H1 (cell line): ENCODE measurements around the gene BTNL3. TPM values are rescaled to one million over a fixed set of nuclear protein-coding genes. Genes with fewer than 3 reads are reported as not detected.

ENCODE experiments used
- CTCF ChIA-PET: fragments of 300-600 bp; sonication (Branson Sonifier 250); formaldehyde crosslinking; loops from one replicate; lab custom pipeline; 2021; ENCODE audit not compliant: partially characterized antibody; lab: Charles Lee
- POLR2A ChIA-PET: fragments of 300-600 bp; sonication (Branson Sonifier 250); formaldehyde crosslinking; loops from one replicate; lab custom pipeline; 2021; ENCODE audit warnings: inconsistent platforms; ENCODE audit not compliant: partially characterized antibody; lab: Charles Lee
- DNase-seq, 2 experiments: peaks; one replicate each; pipeline versions ENCODE4 v3.0.0 to v3.0.0-alpha.2; 2010 to 2022; ENCODE audit warnings: low spot score in 2 of 2, low read depth in 1 of 2, mixed read lengths in 1 of 2
- FAIRE-seq: peaks from 2 replicates; lab custom pipeline; 2011; peaks lifted over from hg19 to GRCh38; lab: Jason Lieb, UNC
- H2AFZ ChIP-seq: 2 replicates; pipeline ENCODE4 v1.8.1; 2012; ENCODE audit warnings: low read length, inconsistent platforms
- H2AK5ac ChIP-seq: 2 replicates; pipeline ENCODE4 v1.6.1; 2013; ENCODE audit warnings: low read depth, low read length
- H2BK120ac ChIP-seq: replicated peaks from 2 replicates; pipeline ENCODE3; 2013; ENCODE audit warnings: low read depth, low read length, inconsistent platforms
- H2BK12ac ChIP-seq: 2 replicates; pipeline ENCODE4 v1.6.1; 2013; ENCODE audit warnings: low read depth, low read length
- H2BK15ac ChIP-seq: 2 replicates; pipeline ENCODE4 v1.6.1; 2013; ENCODE audit warnings: low read length
- H2BK20ac ChIP-seq: 2 replicates; pipeline ENCODE4 v1.6.1; 2013; ENCODE audit warnings: low read length
- H2BK5ac ChIP-seq: 2 replicates; pipeline ENCODE4 v1.6.1; 2013; ENCODE audit warnings: low read depth, low read length
- H3K14ac ChIP-seq: 2 replicates; pipeline ENCODE4 v1.6.1; 2013; ENCODE audit warnings: inconsistent platforms; ENCODE audit not compliant: insufficient read length
- H3K18ac ChIP-seq: 2 replicates; pipeline ENCODE4 v1.6.1; 2013; ENCODE audit warnings: low read length; ENCODE audit errors: extremely low read depth
- H3K23ac ChIP-seq: 2 replicates; pipeline ENCODE4 v1.6.1; 2013; ENCODE audit warnings: inconsistent platforms; ENCODE audit not compliant: insufficient read length
- H3K23me2 ChIP-seq: 2 replicates; pipeline ENCODE4 v1.6.1; 2013; ENCODE audit warnings: low read depth, low read length
- H3K27ac ChIP-seq: 2 replicates; pipeline ENCODE4 v1.6.1; 2011; ENCODE audit warnings: low read depth, low read length, inconsistent platforms
- H3K27me3 ChIP-seq, 4 experiments: replicated peaks in 1 of 4; 1 replicate in 1 of 4; 2 replicates in 3 of 4; pipeline versions ENCODE4 v1.6.1 to v1.8.1; 2011 to 2013; ENCODE audit warnings: low read length in 3 of 4, mild to moderate bottlenecking in 3 of 4, inconsistent platforms in 2 of 4, mixed read lengths in 2 of 4, moderate library complexity in 1 of 4; ENCODE audit not compliant: control insufficient read depth in 3 of 4, insufficient read depth in 3 of 4; ENCODE audit errors: extremely low read depth in 1 of 4
- H3K36me3 ChIP-seq, 4 experiments: 2 replicates each; pipeline versions ENCODE4 v1.6.1 to v1.8.1; 2011 to 2013; ENCODE audit warnings: mild to moderate bottlenecking in 4 of 4, low read length in 3 of 4, moderate library complexity in 2 of 4, control low read depth in 1 of 4, inconsistent platforms in 1 of 4; ENCODE audit not compliant: insufficient read depth in 4 of 4, control insufficient read depth in 2 of 4
- H3K4ac ChIP-seq: replicated peaks from 2 replicates; pipeline ENCODE3; 2013; ENCODE audit warnings: low read length, low read depth, mixed read lengths, inconsistent platforms; ENCODE audit not compliant: insufficient read length
- H3K4me1 ChIP-seq, 4 experiments: replicated peaks in 1 of 4; 1 replicate in 1 of 4; 2 replicates in 3 of 4; pipeline versions ENCODE4 v1.6.1 to v1.8.1; 2011 to 2013; ENCODE audit warnings: low read length in 3 of 4, inconsistent platforms in 2 of 4, mixed read lengths in 1 of 4; ENCODE audit not compliant: insufficient read depth in 4 of 4, control insufficient read depth in 3 of 4
- H3K4me2 ChIP-seq, 2 experiments: 2 replicates each; pipeline versions ENCODE4 v1.6.1 to v1.8.1; 2011 to 2013; ENCODE audit warnings: low read depth in 2 of 2, low read length in 2 of 2, control low read depth in 1 of 2, inconsistent platforms in 1 of 2, mild to moderate bottlenecking in 1 of 2; ENCODE audit not compliant: insufficient read depth in 1 of 2
- H3K4me3 ChIP-seq, 4 experiments: fragments of 200-600, 300-600 bp in 1 of 4; sonication (generic), shearing (Covaris generic), sonication (Bioruptor Twin) in 1 of 4; 2 replicates each; pipeline versions ENCODE4 v1.5.1 to v1.8.1; 2011 to 2016; ENCODE audit warnings: low read length in 4 of 4, low read depth in 3 of 4, control low read depth in 2 of 4, inconsistent platforms in 2 of 4, mild to moderate bottlenecking in 2 of 4, mixed read lengths in 1 of 4, moderate library complexity in 1 of 4; ENCODE audit not compliant: insufficient read depth in 2 of 4; ENCODE audit errors: extremely low read depth in 1 of 4
- H3K56ac ChIP-seq: replicated peaks from 2 replicates; pipeline ENCODE3; 2013; ENCODE audit warnings: low read depth, mild to moderate bottlenecking, mixed read lengths, low read length, inconsistent platforms; ENCODE audit not compliant: insufficient read length
- H3K79me1 ChIP-seq: 2 replicates; pipeline ENCODE4 v1.6.1; 2013; ENCODE audit warnings: low read depth, low read length, control low read depth
- H3K79me2 ChIP-seq, 2 experiments: 2 replicates each; pipeline versions ENCODE4 v1.6.1 to v1.8.1; 2012 to 2013; ENCODE audit warnings: low read length in 2 of 2, mild to moderate bottlenecking in 2 of 2, inconsistent platforms in 1 of 2; ENCODE audit not compliant: insufficient read depth in 2 of 2, control insufficient read depth in 1 of 2
- H3K9ac ChIP-seq, 4 experiments: replicated peaks in 1 of 4; 1 replicate in 1 of 4; 2 replicates in 3 of 4; pipeline versions ENCODE4 v1.6.1 to v1.8.1; 2011 to 2013; ENCODE audit warnings: low read depth in 3 of 4, low read length in 3 of 4, control low read depth in 2 of 4, mild to moderate bottlenecking in 2 of 4, moderate library complexity in 2 of 4, inconsistent platforms in 1 of 4; ENCODE audit errors: extremely low read depth in 1 of 4
- H3K9me3 ChIP-seq, 2 experiments: 2 replicates each; pipeline versions ENCODE4 v1.6.1 to v1.8.1; 2012 to 2013; ENCODE audit warnings: mild to moderate bottlenecking in 2 of 2, moderate library complexity in 2 of 2, control low read depth in 1 of 2, inconsistent platforms in 1 of 2, low read depth in 1 of 2, low read length in 1 of 2, mixed read lengths in 1 of 2; ENCODE audit not compliant: insufficient read depth in 2 of 2
- H4K20me1 ChIP-seq, 2 experiments: replicated peaks in 1 of 2; 2 replicates each; pipeline versions ENCODE3 to v1.8.1; 2011 to 2013; ENCODE audit warnings: inconsistent platforms in 2 of 2, low read length in 2 of 2, mild to moderate bottlenecking in 1 of 2; ENCODE audit not compliant: insufficient read depth in 2 of 2, control insufficient read depth in 1 of 2
- H4K5ac ChIP-seq: 2 replicates; pipeline ENCODE4 v1.6.1; 2013; ENCODE audit warnings: low read length, low read depth, mixed read lengths, inconsistent platforms; ENCODE audit not compliant: insufficient read length
- H4K8ac ChIP-seq: 2 replicates; pipeline ENCODE4 v1.8.0; 2013; ENCODE audit warnings: mild to moderate bottlenecking, moderate library complexity, low read length, inconsistent platforms; ENCODE audit not compliant: insufficient read depth; ENCODE audit errors: extremely low read depth
- H4K91ac ChIP-seq: replicated peaks from 2 replicates; pipeline ENCODE3; 2013; ENCODE audit warnings: low read length, mixed read lengths, inconsistent platforms; ENCODE audit not compliant: insufficient read length
- CEBPB ChIP-seq: IDR thresholded peaks from 2 replicates; pipeline ENCODE4 v1.6.1; 2012; ENCODE audit warnings: low read depth, low read length
- CTBP2 ChIP-seq: IDR thresholded peaks from 2 replicates; pipeline ENCODE4 v1.7.0; 2011; ENCODE audit warnings: borderline replicate concordance, mild to moderate bottlenecking, moderate library complexity, mixed read lengths, low read length; ENCODE audit not compliant: insufficient read depth, insufficient read length
- EZH2 ChIP-seq: fragments of 200-600 bp; sonication (generic); IDR thresholded peaks from 2 replicates; pipeline ENCODE4 v1.7.1; 2012; ENCODE audit warnings: low read depth, mild to moderate bottlenecking, moderate library complexity, low read length, inconsistent platforms; ENCODE audit not compliant: severe bottlenecking
- GTF2F1 ChIP-seq: IDR thresholded peaks from 2 replicates; pipeline ENCODE4 v1.6.1; 2012; ENCODE audit warnings: low read depth, low read length, improper control_type of control experiment, borderline replicate concordance
- JUND ChIP-seq: IDR thresholded peaks from 2 replicates; pipeline ENCODE4 v1.6.1; 2011; ENCODE audit warnings: mild to moderate bottlenecking, improper control_type of control experiment, low read length
- KDM5A ChIP-seq: fragments of 200-600 bp; IDR thresholded peaks from 2 replicates; pipeline ENCODE4 v1.7.1; 2012; ENCODE audit warnings: mild to moderate bottlenecking, low read length, inconsistent platforms, mixed read lengths
- NRF1 ChIP-seq: IDR thresholded peaks from 2 replicates; pipeline ENCODE4 v1.6.1; 2011; ENCODE audit warnings: mild to moderate bottlenecking, low read depth, low read length, improper control_type of control experiment
- POLR2A ChIP-seq, 2 experiments: IDR thresholded peaks; 1 replicate in 1 of 2; 2 replicates in 1 of 2; pipeline ENCODE4 v1.6.1; 2011; ENCODE audit warnings: low read depth in 2 of 2, low read length in 2 of 2, mild to moderate bottlenecking in 2 of 2; ENCODE audit errors: control extremely low read depth in 1 of 2
- RAD21 ChIP-seq, 2 experiments: IDR thresholded peaks in 1 of 2; conservative IDR thresholded peaks in 1 of 2; 2 replicates each; pipeline ENCODE4 v1.6.1; 2011; ENCODE audit warnings: low read depth in 2 of 2, low read length in 2 of 2, improper control_type of control experiment in 1 of 2, inconsistent platforms in 1 of 2, mild to moderate bottlenecking in 1 of 2, moderate library complexity in 1 of 2
- RXRA ChIP-seq: IDR thresholded peaks from 2 replicates; pipeline ENCODE4 v1.6.1; 2011; ENCODE audit warnings: low read depth, mild to moderate bottlenecking, low read length, moderate library complexity; ENCODE audit not compliant: insufficient read depth
- SRF ChIP-seq: IDR thresholded peaks from 2 replicates; pipeline ENCODE4 v1.6.1; 2011; ENCODE audit warnings: mild to moderate bottlenecking, low read depth, low read length, moderate library complexity
- TAF1 ChIP-seq: IDR thresholded peaks from 2 replicates; pipeline ENCODE4 v1.6.1; 2011; ENCODE audit warnings: mild to moderate bottlenecking, low read depth, low read length
- TEAD4 ChIP-seq: IDR thresholded peaks from 2 replicates; pipeline ENCODE4 v1.6.1; 2012; ENCODE audit warnings: low read depth, low read length, inconsistent platforms, mixed read lengths
- WGBS, 2 experiments: shearing (Covaris generic) in 1 of 2; methylation state at CpG; one replicate each; pipeline versions ENCODE4 v1.1.6 to v1.1.7; 2013 to 2015; ENCODE audit warnings: low lambda C conversion rate in 2 of 2, mixed read lengths in 2 of 2, inconsistent platforms in 1 of 2, low coverage in 1 of 2, missing lambda C conversion rate in 1 of 2; ENCODE audit not compliant: insufficient replicate concordance in 2 of 2, insufficient coverage in 1 of 2, insufficient read length in 1 of 2; ENCODE audit errors: extremely low coverage in 1 of 2, missing lambda C conversion rate in 1 of 2; 5-methylcytosine and 5-hydroxymethylcytosine counted together
- polyA plus RNA-seq, 7 experiments: library from polyadenylated mRNA; depleted of rRNA in 3 of 7; stranded (reverse) in 5 of 7; unstranded in 2 of 7; fragments of >200 nt in 5 of 7; fragments of 200-250 nt in 2 of 7; gene quantifications; 1 replicate in 5 of 7; 2 replicates in 1 of 7; 4 replicates in 1 of 7; pipeline versions ENCODE4 v1.2.1 to v1.2.3, GENCODE V29; 2011 to 2013; ENCODE audit warnings: missing spikeins in 2 of 7, mixed read lengths in 2 of 7
- total RNA-seq: library from RNA; stranded (reverse); fragmentation: NEBNext Ultra II Directional; extraction: Animal tissue kit (Norgen Biotek cat#: 25700); gene quantifications from 2 replicates; pipeline ENCODE4 v1.2.1, GENCODE V29; 2021

Gene BTNL3
- total and polyA plus RNA-seq, 2 of the 8 experiments (the other 6 are each of a cell fraction or from before 2014, with no cell fraction given) = not detected

- H3K79me2 ChIP-seq = no peaks in the 10 kb centered on the region
- H3K14ac ChIP-seq = no peak overlapping the region
- no peak overlapping the region for H3K4me3 ChIP-seq
- no peak overlapping the region for H3K56ac ChIP-seq
- H3K23ac ChIP-seq = no peak overlapping the region
- peaks cover 63 to 98% (median 87%) of the 10 kb centered on the region in 4 experiments for H3K27me3 ChIP-seq
- no peak overlapping the region for H4K8ac ChIP-seq
- no peak overlapping the region for H2AFZ ChIP-seq
- peak overlapping the region; percentile 4 to 95; a peak in 2 of 4 replicates for H3K4me2 ChIP-seq
- no peak overlapping the region for H2BK120ac ChIP-seq
- peaks cover 17% of the 10 kb centered on the region; the same call in 1 of the 2 replicates for H3K23me2 ChIP-seq
- H3K4ac ChIP-seq = no peak overlapping the region
- no peaks in the 10 kb centered on the region for H3K79me1 ChIP-seq
- H4K20me1 ChIP-seq = peaks cover 4 to 6% of the 10 kb centered on the region in 2 experiments
- ChIA-PET POLR2A (interaction anchor here (1.2 kb wide), 1 partner anchor 12 kb away, joined by 3 read pairs; no protein-coding TSS in a partner anchor), CTCF (interaction anchor here (0.7 to 2.4 kb wide), 7 partner anchors 12 to 262 kb away, joined by 3 to 13 read pairs (median 5); no protein-coding TSS in a partner anchor)
- H4K5ac ChIP-seq = no peak overlapping the region
- H3K4me1 ChIP-seq = peaks cover 3 to 21% (median 12%) of the 10 kb centered on the region in 4 experiments; a peak in 6 of 7 replicates
- H2BK15ac ChIP-seq = no peak overlapping the region
- H2BK20ac ChIP-seq = no peak overlapping the region
- H3K27ac ChIP-seq = no peak overlapping the region
- H3K18ac ChIP-seq = no peak overlapping the region
- DNase-seq (no peak), FAIRE-seq (no peak)
- H2BK12ac ChIP-seq = no peak overlapping the region
- no peak overlapping the region for H2BK5ac ChIP-seq
- H3K9ac ChIP-seq = no peak overlapping the region
- H3K36me3 ChIP-seq = no peaks in the 10 kb centered on the region; a peak in 1 of 8 replicates
- H3K9me3 ChIP-seq = no peaks in the 10 kb centered on the region; a peak in 1 of 4 replicates
- no peak overlapping the region for H4K91ac ChIP-seq
- WGBS, 2 experiments = 29% methylated on average over 7 of the region's 7 CpGs; no CpG with 5 or more reads in 1 of the 2 experiments
- H2AK5ac ChIP-seq = no peak overlapping the region
- TF ChIP-seq KDM5A = no peak
- no peak for TF ChIP-seq NRF1
- no peak for TF ChIP-seq TEAD4
- no peak for TF ChIP-seq POLR2A (IDR thresholded peaks at IDR 0.05; ENCODE audit: control extremely low read depth in 1 of 2, low read depth in 2 of 2, low read length in 2 of 2)
- TF ChIP-seq RAD21 (IDR thresholded peaks at IDR 0.05 in 1 of 2, conservative IDR thresholded peaks at IDR 0.05 in 1 of 2; ENCODE audit: low read depth in 2 of 2, low read length in 2 of 2) = no peak
- TF ChIP-seq CTBP2 = no peak
- no peak for TF ChIP-seq CEBPB
- TF ChIP-seq TAF1 = no peak
- no peak for TF ChIP-seq EZH2
- TF ChIP-seq SRF = no peak
- no peak for TF ChIP-seq RXRA
- no peak for TF ChIP-seq JUND
- TF ChIP-seq GTF2F1 = no peak
Observed at GRCh38 chr5:181054871-181055459, 66.3 kb downstream of the BTNL3 start.
